Fibroblast of the conjunctiva (primary cell): Measurements from ENCODE around the gene XIRP2.
"Not testable (repeated sequence)": the region's sequence is repeated elsewhere in the genome, so short reads cannot be mapped to it uniquely, and the experiment has no call there.

Source experiments
- DNase-seq: peaks from one replicate; pipeline ENCODE4 v3.0.0-alpha.2; 2010; ENCODE audit warnings: low read depth

Gene XIRP2

DNA sequence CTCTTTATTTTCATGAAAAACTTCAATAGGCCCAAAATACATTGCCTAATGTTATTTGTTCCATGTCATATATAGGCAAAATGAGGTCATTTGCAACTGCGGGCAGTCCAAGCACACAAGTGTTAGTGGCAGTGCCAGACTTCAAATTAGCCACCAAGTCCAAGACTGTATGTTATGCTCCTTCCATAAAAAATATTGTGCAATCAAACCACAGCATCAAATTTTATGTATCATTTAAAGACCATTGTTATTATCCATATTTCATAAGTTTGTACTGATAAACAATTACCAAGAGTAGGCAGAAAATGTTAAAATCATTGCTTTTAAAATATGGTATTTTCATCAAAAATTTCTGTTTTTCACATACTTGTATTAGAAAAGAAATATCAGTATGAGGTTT is 54.1 kb downstream of the XIRP2 start:
- no peak for DNase-seq

DNA sequence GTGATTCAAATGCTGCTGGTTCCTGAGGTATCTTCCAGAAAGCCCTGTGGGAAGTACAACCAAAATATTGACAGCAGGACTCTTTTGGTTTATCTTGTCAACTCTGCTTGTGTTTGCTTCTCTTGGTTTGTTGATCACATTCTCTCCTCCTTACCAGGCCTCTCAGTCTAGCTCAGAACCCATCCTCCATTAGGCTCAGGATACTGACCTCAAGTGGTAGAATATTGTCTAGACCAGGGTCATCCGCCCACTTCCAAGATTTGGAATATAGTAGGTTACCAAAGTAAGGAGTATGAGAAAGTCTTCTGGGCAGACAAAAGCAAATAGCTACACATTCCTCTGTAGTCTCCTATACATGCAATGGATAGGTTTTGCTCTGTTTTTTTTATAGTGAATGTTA is 56.6 kb downstream of the XIRP2 start:
- no peak for DNase-seq

DNA sequence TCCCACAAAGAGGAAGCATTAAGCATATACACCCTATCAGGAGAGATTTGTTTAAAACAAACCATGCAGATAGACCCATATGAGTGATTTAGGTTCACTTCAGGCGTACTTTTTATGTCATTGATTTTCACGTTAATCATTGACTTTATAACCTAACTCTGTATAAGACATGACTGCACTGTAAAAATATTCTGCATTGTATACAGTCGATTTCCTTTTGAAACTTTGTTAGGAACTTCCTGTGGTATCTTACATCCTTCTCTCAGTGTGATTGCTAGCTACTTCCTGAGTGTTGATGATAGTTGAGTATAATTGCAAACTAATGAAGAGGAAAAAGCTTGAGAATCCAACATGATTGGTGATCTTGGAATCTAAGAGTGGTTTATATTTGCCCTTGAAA is 69.4 kb downstream of the XIRP2 start:
- DNase-seq, result no peak

DNA sequence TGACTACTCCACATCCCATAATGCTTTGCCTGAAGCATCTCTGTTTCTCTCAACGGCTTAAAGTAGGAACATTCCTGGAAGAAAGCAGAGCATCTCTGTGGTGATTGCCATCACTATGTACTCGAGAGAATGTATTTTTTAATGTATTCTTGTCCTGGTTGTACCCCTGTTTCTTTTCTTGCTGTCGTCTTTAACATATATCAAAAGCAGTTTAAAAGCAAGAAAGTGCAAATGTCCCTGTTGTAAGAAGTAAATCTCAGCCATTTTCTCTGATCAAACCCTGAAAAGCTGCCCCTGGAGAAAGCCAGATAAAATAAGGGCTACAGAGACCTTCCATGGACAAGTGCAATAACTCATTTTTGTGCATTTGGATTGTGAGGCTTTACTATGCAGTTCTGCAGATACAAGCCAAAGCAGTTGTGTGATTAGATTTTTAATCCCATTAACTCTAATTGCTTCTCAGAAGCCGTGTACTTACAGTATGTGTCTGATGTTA is 70.8 kb downstream of the XIRP2 start:
- no peak for DNase-seq

DNA sequence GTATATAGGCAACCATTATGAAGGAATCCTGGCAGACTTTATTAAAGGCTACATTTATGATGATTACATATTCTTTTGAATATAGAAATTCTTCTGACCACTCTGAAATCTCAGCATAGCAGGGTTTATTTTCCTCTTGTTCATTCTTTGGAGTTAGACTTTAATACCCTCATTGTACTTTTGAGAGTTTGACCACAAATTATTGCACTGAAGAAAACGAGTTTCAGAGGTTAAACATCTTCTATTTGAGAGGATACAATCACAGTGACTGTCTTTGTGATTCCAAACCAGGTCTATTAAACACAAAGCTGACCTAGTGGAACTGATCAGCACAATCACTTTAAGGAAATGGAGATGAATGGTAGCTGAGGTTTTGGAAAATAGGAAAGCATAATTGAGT is 71.3 kb downstream of the XIRP2 start:
- no peak for DNase-seq

DNA sequence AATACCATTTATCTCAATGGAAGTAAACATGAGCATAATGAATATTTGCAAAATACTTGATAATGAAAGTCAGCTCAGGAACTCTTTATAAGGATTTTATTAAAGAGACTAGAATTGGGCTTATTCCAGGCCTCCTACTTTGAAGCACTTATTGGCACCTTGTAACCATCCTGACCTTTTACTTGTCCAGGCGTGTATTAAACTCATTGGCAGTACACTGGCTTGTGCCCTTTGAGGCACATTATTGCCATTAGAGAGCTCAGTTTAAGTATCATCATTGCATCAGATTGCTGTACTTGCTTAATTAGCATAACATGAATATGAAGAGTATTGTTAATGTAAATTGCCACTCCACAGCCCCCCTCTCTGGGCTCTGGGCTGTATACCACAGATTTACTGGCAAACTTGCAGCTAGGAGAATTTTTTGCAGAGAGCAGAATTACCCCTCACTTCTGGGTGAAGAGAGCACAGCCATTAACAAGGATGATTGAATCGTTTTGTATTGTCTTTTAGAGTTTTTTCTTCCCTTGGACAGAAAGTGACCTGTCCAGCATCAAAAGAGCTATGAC is 72.5 kb downstream of the XIRP2 start:
- DNase-seq, result no peak

DNA sequence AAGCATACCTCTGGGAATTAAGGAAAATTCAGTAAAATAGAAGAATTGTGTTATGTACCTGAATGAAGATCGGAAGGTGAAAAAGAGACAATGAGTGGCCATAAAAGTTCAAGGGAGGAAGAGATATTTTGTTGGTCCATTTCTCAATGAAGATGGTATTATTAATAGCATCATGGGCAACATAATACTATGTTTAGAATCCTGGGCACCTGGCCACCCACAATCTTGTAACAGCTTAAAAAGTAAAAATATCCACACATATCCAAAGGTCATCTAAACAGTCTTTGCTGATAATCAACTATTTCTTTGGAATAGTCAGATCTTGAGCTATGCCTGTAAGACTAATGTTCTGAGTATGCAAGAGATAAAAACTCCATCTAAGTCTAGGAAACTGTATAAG is 73.7 kb downstream of the XIRP2 start:
- DNase-seq, result no peak

DNA sequence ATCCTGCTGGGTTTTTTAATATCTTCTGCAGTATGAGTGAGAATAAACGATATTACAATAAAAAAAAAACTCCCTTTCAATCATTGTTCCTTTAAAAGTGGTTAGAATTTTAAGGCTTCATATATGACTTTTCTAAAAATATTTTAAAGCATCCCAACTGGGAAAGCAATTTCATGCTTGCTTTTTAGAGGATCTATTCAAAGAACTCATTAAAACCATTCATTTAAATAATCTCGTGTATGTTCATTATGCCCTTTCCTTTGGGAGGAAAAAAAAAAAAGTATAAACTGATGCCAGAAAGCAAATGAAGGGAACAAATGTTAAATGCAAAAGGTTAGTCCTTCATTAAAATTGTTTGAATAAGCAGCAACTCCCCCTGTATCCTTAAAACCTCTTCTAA is 81.2 kb downstream of the XIRP2 start:
- no peak for DNase-seq

DNA sequence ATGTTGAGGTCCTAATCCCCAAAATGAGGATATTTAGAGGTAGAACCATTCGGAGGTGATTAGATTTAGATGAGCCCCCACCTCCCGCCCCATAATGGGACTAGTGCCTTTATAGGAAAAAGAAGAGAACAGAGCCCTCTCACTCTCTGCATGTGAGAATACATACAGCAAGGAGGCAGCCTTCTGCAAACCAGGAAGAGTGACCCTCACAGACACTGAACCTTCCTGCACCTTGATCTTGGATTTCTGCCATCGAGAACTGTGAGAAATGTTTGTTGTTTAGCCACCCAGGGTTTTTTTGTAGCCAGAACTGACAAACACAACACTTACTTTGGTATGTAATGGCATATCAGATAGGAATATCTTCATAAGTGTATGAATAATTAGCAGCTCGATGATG is 83.7 kb downstream of the XIRP2 start:
- DNase-seq, result no peak

DNA sequence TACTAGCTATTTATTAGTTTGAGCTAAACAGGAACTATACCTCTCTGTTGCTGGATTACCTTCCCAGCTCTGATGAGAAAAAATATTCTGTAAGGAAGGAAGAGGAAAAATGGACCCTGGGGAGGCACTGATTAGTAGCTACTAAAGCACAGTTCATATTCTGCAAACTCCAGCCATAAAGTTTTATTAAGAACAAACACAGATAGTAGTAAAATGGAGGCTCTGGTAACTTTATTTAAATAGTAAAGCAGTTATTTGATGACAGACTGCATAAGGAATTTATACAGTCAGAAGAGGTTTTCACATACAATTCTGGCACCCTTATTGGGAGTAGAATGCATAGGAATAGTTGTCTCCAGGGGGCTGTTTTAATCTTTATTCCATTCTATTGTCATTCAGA is 84.1 kb downstream of the XIRP2 start:
- DNase-seq, result no peak

DNA sequence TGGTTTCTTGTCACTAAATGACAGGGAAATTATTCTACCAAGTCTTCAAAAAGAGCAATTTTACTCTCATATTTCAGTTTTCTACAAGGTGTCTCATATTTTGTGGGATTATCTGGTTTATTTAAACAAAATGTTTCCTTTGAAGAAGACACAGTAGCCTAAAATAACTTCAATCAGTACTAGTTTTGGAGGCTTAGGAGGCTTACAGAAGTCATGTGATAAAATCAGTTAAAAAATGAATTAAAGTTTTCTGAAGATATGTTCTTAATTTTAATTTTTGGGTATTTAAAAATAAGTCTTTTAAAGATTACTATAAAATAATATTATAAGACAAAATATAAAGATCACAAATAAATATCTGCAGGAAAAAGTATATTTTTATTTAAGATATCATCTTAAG is 95.9 kb downstream of the XIRP2 start:
- no peak for DNase-seq

DNA sequence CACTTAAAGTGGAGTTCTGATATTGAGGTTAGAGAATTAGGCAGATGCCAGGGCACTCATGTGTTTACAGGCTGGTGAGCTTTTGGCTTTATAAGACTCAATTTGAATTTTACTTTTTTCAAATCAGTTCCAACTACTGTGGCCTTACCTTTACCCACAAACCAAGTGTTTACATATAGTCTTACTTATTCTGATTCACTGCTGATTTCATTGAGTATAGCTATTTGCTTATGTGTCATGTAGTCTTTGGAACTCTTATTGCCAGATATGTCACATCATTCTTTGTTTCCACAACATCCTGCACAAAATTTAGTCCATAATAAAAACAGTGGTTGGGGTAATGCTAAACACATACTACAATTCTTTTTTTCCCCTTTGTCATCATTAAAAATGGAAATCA is 96.5 kb downstream of the XIRP2 start:
- no peak for DNase-seq

DNA sequence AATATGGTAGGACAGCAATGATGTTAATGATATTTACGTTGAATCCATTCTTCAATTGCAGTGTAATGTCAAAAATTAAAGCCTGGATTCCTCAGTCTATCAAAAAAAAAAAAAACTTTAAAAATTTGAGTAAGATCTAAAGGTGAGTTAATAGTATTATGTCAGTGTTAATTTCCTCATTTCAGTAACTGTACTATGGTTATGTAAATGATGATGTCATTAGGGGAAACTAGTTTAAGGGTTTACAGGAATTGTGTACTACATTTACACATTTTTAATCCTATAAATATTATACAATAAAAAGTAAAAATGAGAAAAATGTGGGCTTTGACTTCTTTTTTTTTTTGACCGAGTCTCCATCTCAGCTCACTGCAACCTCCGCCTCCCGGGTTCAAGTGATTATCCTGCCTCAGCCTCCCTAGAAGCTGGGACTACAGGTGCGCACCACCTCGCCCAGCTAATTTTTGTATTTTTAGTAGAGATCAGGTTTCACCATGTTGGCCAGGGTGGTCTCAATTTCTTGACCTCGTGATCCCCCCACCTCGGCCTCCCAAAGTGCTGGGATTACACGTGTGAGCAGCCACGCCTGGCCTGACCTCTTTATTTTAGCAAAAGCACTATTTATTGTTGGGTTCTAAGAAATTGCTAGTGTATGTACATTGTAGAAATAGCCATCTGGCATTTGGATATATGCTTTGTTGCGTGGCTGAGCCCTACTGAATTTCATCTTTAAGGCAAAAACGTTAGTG is 106.5 kb downstream of the XIRP2 start:
- DNase-seq, result no peak

DNA sequence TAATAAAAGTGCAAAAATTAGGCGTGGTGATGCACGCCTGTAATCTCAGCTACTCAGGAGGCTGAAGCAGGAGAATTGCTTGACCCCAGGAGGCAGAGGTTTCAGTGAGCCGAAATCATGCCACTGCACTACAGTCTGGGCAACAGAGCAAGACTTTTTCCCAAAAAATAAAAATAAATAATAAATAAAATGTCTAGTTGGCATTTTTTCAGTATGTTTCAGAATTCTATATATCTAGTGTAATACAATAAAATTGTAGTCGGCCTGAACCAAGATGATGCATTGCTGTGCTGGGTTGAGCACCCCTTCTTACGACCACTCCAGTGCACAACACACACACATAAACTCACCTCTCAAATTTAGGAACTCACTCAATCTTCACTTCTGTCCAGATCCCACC is 108.2 kb downstream of the XIRP2 start:
- DNase-seq, result no peak

DNA sequence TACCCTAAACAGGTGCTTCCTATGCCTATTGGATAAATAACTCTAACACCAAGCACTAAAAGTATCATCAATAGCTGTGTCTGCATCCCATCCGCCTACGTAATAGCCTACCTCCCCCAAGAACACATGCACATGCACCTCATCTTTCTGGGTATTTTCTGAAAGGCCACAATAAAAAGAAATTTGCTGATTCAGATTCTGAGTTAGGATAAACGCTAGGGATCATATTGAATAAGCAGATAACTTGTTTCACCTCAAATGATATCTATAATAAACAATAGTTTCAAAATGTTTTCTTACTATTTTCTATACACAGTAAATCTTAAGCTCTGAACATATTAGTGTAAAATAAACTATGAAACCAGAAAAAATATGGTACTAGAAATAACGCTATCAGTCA is 112.9 kb downstream of the XIRP2 start:
- DNase-seq, result no peak

DNA sequence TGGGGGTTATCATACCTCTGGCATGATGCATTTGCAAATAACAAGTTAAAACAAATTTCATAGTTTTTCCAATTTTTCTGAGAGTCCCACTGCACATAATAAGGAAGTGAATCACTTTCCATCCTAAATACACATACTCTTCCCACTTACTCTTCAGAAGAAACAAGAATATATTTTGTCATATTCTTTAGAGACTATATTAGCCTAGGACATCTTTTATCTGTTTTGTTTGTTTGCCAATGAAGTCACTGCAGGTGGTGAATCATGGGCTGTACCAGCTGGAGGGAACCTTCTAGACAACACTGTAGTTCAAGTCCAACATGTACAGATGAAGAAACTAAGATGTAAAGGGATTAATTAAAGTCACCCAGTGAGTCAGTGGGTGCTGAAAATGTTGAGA is 116.8 kb downstream of the XIRP2 start:
- no peak for DNase-seq

DNA sequence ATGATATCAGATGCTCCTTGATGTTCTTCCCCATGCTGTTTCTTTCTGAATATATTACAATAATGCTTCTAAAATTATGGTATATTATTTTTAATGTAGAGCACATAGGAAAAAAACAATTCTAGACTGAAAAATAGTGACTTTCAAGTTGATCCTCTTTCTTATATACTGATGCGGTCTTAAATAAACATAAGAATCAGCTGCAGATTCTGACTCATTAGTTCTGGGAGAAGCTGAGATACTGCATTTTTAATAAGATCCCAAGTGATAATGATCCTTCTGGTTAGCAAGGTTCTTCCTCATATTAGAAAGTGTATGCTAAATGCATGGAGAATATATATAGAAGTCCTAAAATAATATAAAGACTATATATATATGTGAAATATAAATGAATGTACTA is 124.9 kb downstream of the XIRP2 start:
- DNase-seq, result no peak

DNA sequence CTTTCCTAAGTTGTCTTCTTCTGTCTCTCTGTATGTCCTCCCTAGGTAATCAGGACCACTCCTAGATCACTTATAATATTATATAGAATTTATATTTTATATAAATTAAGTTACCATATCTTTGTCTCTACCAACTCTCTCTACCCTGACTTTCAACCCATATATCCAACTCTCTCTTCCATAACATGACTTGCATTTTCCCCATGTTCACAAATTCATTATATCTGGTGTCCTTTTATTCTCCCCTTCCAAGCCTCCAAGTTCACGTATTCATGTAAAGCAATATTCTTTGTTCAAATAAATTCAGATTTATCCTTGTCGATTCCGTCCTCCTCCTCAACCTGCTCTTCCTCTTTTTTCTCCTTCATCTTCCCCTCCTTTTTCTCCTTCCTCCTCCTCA is 127.5 kb downstream of the XIRP2 start:
- DNase-seq, result no peak

DNA sequence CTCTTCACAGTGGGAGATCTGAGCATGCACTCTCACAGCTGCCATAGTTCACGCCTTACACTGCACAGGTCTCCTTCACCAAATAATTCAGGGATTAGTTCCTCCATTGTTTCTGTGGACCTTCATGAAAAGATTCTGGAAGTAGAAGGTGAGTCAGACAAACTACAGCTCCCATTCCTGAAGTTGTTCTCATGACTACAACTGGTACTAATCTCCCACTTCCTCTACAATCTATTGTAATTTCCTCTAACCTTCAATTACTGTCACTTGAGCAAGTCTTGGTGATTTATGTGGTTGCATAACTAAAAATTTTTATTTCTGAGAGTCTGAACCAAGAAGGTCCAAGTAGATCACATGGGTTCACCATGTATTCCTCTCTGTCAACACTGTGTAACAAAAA is 128.7 kb downstream of the XIRP2 start:
- DNase-seq, result no peak

DNA sequence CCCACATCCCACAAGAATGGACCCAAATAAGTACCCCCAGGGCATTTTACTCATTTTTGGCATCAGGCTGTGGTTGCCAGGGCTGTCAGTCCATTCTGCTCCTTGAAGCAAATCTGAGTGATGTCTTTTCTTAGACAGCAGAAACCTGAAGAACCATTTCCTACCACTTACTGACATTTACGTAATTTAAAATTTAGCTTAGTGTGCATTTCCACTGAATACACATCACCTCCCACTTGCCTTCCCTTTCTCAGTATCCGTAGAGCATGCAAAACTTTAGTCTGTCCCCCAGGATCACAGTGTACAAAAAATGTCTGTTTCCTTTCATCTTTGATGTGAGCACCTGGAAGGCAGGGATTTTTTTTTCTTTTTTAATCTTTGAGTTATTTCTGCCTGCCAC is 130.3 kb downstream of the XIRP2 start:
- no peak for DNase-seq

DNA sequence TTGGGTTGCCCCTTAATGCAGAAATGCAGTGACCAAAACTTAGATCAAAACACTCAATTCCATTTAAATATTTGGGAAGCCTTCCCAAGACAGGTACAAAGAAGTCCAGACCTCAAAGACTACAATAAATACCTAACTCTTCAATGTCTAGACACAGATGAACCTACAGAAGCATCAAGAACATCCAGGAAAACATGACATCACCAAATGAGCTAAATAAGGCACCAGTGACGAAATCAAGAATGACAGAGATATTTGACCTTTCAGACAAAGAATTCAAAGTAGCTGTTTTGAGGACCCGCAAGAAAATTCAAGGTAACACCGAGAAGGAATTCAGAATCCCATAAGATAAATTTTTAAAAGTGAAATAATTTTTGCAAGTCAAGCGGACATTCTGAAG is 140.2 kb downstream of the XIRP2 start:
- DNase-seq, result no peak

DNA sequence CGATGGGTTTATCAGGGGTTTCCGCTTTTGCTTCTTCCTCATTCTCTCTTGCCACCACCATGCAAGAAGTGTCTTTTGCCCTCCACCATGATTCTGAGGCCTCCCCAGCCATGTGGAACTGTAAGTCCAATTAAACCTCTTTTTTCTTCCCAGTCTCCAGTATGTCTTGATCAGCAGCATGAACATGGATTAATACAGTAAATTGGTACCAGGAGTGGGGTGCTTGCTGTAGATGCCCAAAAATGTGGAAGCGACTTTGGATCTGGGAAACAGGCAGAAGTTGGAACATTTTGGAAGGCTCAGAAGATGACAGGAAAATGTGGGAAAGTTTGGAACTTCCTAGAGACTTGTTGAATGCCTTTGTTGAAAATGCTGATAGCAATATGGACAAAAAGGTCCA is 146.7 kb downstream of the XIRP2 start:
- not testable (repeated sequence) for DNase-seq

DNA sequence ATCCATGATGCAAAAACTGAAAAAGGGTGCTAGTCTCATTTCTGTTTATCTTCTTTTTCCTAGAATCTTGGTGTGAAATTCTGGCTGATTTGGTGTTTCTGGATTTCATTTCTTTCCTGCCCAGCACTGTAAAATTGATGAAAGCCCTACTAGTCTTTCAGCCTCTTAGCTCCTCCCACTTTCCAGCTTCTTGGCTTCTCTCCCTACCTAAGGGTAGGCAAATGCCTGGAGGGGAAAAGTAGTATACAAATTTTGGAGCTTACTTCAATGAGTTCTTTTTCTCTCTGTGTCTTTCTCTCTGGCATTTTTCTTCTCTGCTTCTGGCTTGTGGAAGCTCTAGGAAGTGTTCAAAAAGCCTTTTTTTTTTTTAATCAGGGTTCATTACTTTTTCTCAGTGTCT is 160.5 kb downstream of the XIRP2 start:
- DNase-seq, result no peak

DNA sequence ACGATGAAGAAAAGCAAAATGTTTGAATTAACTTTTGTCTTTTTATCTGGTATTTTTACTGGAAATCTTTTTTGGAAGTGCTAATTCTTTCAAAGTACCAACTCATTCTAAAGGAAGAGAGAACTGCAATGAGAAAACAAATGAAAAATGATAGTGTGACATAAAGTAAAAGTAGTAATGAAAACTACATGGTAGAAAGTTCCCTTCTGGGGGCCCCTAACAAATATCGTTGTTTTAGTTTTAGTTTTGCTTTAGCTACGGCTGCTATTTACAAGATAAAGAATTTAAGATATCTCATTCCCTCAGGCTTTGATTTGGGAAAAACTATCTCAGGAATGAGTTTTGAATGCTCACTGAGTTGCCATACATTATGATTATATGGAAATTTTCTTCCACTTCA is 161.4 kb downstream of the XIRP2 start:
- DNase-seq, result no peak
